Ovary (tissue), 3 donors: ENCODE results near the gene CELF4.

Experiments
- CTCF ChIP-seq, 3 donors: fragments of 450-650 bp in 2 of 3; fragments of 200-600 bp in 1 of 3; IDR thresholded peaks; one replicate each; pipeline versions ENCODE4 v1.5.1 to v1.8.0; 2016 to 2022; ENCODE audit warnings: antibody characterized with exemption in 3 of 3, mild to moderate bottlenecking in 1 of 3
- EP300 ChIP-seq: sonication (generic); formaldehyde crosslinking; IDR thresholded peaks from one replicate; pipeline ENCODE4 v1.6.1; 2017; ENCODE audit warnings: antibody characterized with exemption
- POLR2A ChIP-seq: fragments of 450-650 bp; IDR thresholded peaks from one replicate; pipeline ENCODE4 v1.6.1; 2017; ENCODE audit warnings: antibody characterized with exemption, mild to moderate bottlenecking, moderate library complexity
- donor health status: DM: no; HTN: no; CAD: no.

- TF ChIP-seq CTCF (IDR thresholded peaks at IDR 0.05) (no peak), POLR2A (no peak), EP300 (no peak)
Observed at GRCh38 chr18:37388413-37388812, 177.2 kb downstream of the CELF4 start.
